ENCODE measurements around the gene OMP.

The OMP gene

GRCh38 chr11:77089004-77089545 is 13.6 kb upstream of the OMP start:
- no peak overlapping the region for H3K9ac ChIP-seq (ENCODE audit: low read length in 2 of 2)
- H3K4me1 ChIP-seq (ENCODE audit: control insufficient read depth, insufficient read depth, low read length) = peaks cover 9% of the 10 kb centered on the region
- no peak overlapping the region for H3K27ac ChIP-seq (ENCODE audit: low read length)

GRCh38 chr11:77090046-77090372 is 12.6 kb upstream of the OMP start:
- peaks cover 10% of the 10 kb centered on the region for H3K4me1 ChIP-seq (ENCODE audit: control insufficient read depth, insufficient read depth, low read length)

More at GRCh38 chr11:77089004-77089545, 13.6 kb upstream of the OMP start:
- H3K9me3 ChIP-seq (ENCODE audit: control insufficient read depth in 2 of 2, low read length in 2 of 2) = no peaks in the 10 kb centered on the region
- H3K4me3 ChIP-seq (ENCODE audit: low read length in 2 of 2) = no peak overlapping the region
- no peaks in the 10 kb centered on the region for H3K27me3 ChIP-seq (ENCODE audit: control insufficient read depth in 1 of 2, insufficient read depth in 2 of 2, low read length in 2 of 2)
- peaks cover 2 to 7% of the 10 kb centered on the region in 2 donors for H3K36me3 ChIP-seq (ENCODE audit: control insufficient read depth in 2 of 2, insufficient read depth in 2 of 2, low read length in 2 of 2)

GRCh38 chr11:77090373-77091111 is 12.1 kb upstream of the OMP start:
- no peak overlapping the region for H3K27ac ChIP-seq (ENCODE audit: low read length)
- no peaks in the 10 kb centered on the region for H3K9me3 ChIP-seq (ENCODE audit: control insufficient read depth in 2 of 2, low read length in 2 of 2)
- H3K36me3 ChIP-seq (ENCODE audit: control insufficient read depth in 2 of 2, insufficient read depth in 2 of 2, low read length in 2 of 2) = peaks cover 4 to 9% of the 10 kb centered on the region in 2 donors
- H3K4me1 ChIP-seq (ENCODE audit: control insufficient read depth, insufficient read depth, low read length) = peaks cover 10% of the 10 kb centered on the region
- H3K27me3 ChIP-seq (ENCODE audit: control insufficient read depth in 1 of 2, insufficient read depth in 2 of 2, low read length in 2 of 2) = no peaks in the 10 kb centered on the region
- no peak overlapping the region for H3K4me3 ChIP-seq (ENCODE audit: low read length in 2 of 2)
- H3K9ac ChIP-seq (ENCODE audit: low read length in 2 of 2) = no peak overlapping the region

More at GRCh38 chr11:77090046-77090372, 12.6 kb upstream of the OMP start:
- Histone ChIP-seq H3K9ac (ENCODE audit: low read length in 2 of 2) (no peak overlapping the region), H3K4me3 (ENCODE audit: low read length in 2 of 2) (no peak overlapping the region), H3K36me3 (ENCODE audit: control insufficient read depth in 2 of 2, insufficient read depth in 2 of 2, low read length in 2 of 2) (peaks cover 4 to 9% of the 10 kb centered on the region in 2 donors), H3K27ac (ENCODE audit: low read length) (no peak overlapping the region), H3K27me3 (ENCODE audit: control insufficient read depth in 1 of 2, insufficient read depth in 2 of 2, low read length in 2 of 2) (no peaks in the 10 kb centered on the region), H3K9me3 (ENCODE audit: control insufficient read depth in 2 of 2, low read length in 2 of 2) (no peaks in the 10 kb centered on the region)

GRCh38 chr11:77091146-77091940 is 11.3 kb upstream of the OMP start:
- Histone ChIP-seq H3K9ac (ENCODE audit: low read length in 2 of 2) (no peak overlapping the region), H3K4me1 (ENCODE audit: control insufficient read depth, insufficient read depth, low read length) (peaks cover 10% of the 10 kb centered on the region)

GRCh38 chr11:77092382-77092781 is 10.3 kb upstream of the OMP start:
- Histone ChIP-seq H3K27me3 (ENCODE audit: control insufficient read depth in 1 of 2, insufficient read depth in 2 of 2, low read length in 2 of 2) (no peaks in the 10 kb centered on the region), H3K4me3 (ENCODE audit: low read length in 2 of 2) (no peak overlapping the region), H3K9ac (ENCODE audit: low read length in 2 of 2) (no peak overlapping the region), H3K27ac (ENCODE audit: low read length) (no peak overlapping the region), H3K36me3 (ENCODE audit: control insufficient read depth in 2 of 2, insufficient read depth in 2 of 2, low read length in 2 of 2) (peaks cover 4 to 6% of the 10 kb centered on the region in 2 donors), H3K4me1 (ENCODE audit: control insufficient read depth, insufficient read depth, low read length) (peaks cover 10% of the 10 kb centered on the region), H3K9me3 (ENCODE audit: control insufficient read depth in 2 of 2, low read length in 2 of 2) (no peaks in the 10 kb centered on the region)

More at GRCh38 chr11:77091146-77091940, 11.3 kb upstream of the OMP start:
- Histone ChIP-seq H3K9me3 (ENCODE audit: control insufficient read depth in 2 of 2, low read length in 2 of 2) (no peaks in the 10 kb centered on the region), H3K27ac (ENCODE audit: low read length) (no peak overlapping the region), H3K36me3 (ENCODE audit: control insufficient read depth in 2 of 2, insufficient read depth in 2 of 2, low read length in 2 of 2) (peaks cover 4 to 6% of the 10 kb centered on the region in 2 donors), H3K4me3 (ENCODE audit: low read length in 2 of 2) (no peak overlapping the region), H3K27me3 (ENCODE audit: control insufficient read depth in 1 of 2, insufficient read depth in 2 of 2, low read length in 2 of 2) (no peaks in the 10 kb centered on the region)

- H3K36me3 ChIP-seq (ENCODE audit: control insufficient read depth in 2 of 2, insufficient read depth in 2 of 2, low read length in 2 of 2) = peaks cover 4% of the 10 kb centered on the region in 2 donors
- no peaks in the 10 kb centered on the region for H3K9me3 ChIP-seq (ENCODE audit: control insufficient read depth in 2 of 2, low read length in 2 of 2)
- no peak overlapping the region for H3K4me3 ChIP-seq (ENCODE audit: low read length in 2 of 2)
- H3K4me1 ChIP-seq (ENCODE audit: control insufficient read depth, insufficient read depth, low read length) = peaks cover 10% of the 10 kb centered on the region
- H3K27ac ChIP-seq (ENCODE audit: low read length) = no peak overlapping the region
- no peaks in the 10 kb centered on the region for H3K27me3 ChIP-seq (ENCODE audit: control insufficient read depth in 1 of 2, insufficient read depth in 2 of 2, low read length in 2 of 2)
- no peak overlapping the region for H3K9ac ChIP-seq (ENCODE audit: low read length in 2 of 2)
Measured at GRCh38 chr11:77093056-77093891, 9.4 kb upstream of the OMP start.

GRCh38 chr11:77093987-77094840 is 8.4 kb upstream of the OMP start:
- Histone ChIP-seq H3K36me3 (ENCODE audit: control insufficient read depth in 2 of 2, insufficient read depth in 2 of 2, low read length in 2 of 2) (peaks cover 4% of the 10 kb centered on the region in 2 donors), H3K9me3 (ENCODE audit: control insufficient read depth in 2 of 2, low read length in 2 of 2) (no peaks in the 10 kb centered on the region), H3K9ac (ENCODE audit: low read length in 2 of 2) (no peak overlapping the region), H3K27me3 (ENCODE audit: control insufficient read depth in 1 of 2, insufficient read depth in 2 of 2, low read length in 2 of 2) (no peaks in the 10 kb centered on the region), H3K4me3 (ENCODE audit: low read length in 2 of 2) (no peak overlapping the region), H3K4me1 (ENCODE audit: control insufficient read depth, insufficient read depth, low read length) (peaks cover 10% of the 10 kb centered on the region), H3K27ac (ENCODE audit: low read length) (no peak overlapping the region)

- peaks cover 10% of the 10 kb centered on the region for H3K4me1 ChIP-seq (ENCODE audit: control insufficient read depth, insufficient read depth, low read length)
- H3K27me3 ChIP-seq (ENCODE audit: control insufficient read depth in 1 of 2, insufficient read depth in 2 of 2, low read length in 2 of 2) = no peaks in the 10 kb centered on the region
- H3K9me3 ChIP-seq (ENCODE audit: control insufficient read depth in 2 of 2, low read length in 2 of 2) = no peaks in the 10 kb centered on the region
- no peak overlapping the region for H3K4me3 ChIP-seq (ENCODE audit: low read length in 2 of 2)
- H3K27ac ChIP-seq (ENCODE audit: low read length) = no peak overlapping the region
- no peak overlapping the region for H3K9ac ChIP-seq (ENCODE audit: low read length in 2 of 2)
- peaks cover 4% of the 10 kb centered on the region in 2 donors for H3K36me3 ChIP-seq (ENCODE audit: control insufficient read depth in 2 of 2, insufficient read depth in 2 of 2, low read length in 2 of 2)
Measured at GRCh38 chr11:77094841-77095365, 7.7 kb upstream of the OMP start.

GRCh38 chr11:77095551-77096490 is 6.8 kb upstream of the OMP start:
- Histone ChIP-seq H3K4me1 (ENCODE audit: control insufficient read depth, insufficient read depth, low read length) (peaks cover 10% of the 10 kb centered on the region), H3K9ac (ENCODE audit: low read length in 2 of 2) (no peak overlapping the region), H3K27ac (ENCODE audit: low read length) (no peak overlapping the region)

More at GRCh38 chr11:77095551-77096490, 6.8 kb upstream of the OMP start:
- Histone ChIP-seq H3K27me3 (ENCODE audit: control insufficient read depth in 1 of 2, insufficient read depth in 2 of 2, low read length in 2 of 2) (no peaks in the 10 kb centered on the region), H3K36me3 (ENCODE audit: control insufficient read depth in 2 of 2, insufficient read depth in 2 of 2, low read length in 2 of 2) (peaks cover 4 to 5% of the 10 kb centered on the region in 2 donors), H3K4me3 (ENCODE audit: low read length in 2 of 2) (no peak overlapping the region), H3K9me3 (ENCODE audit: control insufficient read depth in 2 of 2, low read length in 2 of 2) (no peaks in the 10 kb centered on the region)

Measured in stomach smooth muscle (tissue), 2 donors.